NT2/D1 (cell line): ENCODE data around the gene GIT2.

Experiments
- SUZ12 ChIP-seq: IDR thresholded peaks from 2 replicates; pipeline ENCODE4 v1.6.1; 2011; ENCODE audit not compliant: insufficient read length, insufficient read depth; ENCODE audit errors: extremely low read depth
- YY1 ChIP-seq: IDR thresholded peaks from 2 replicates; pipeline ENCODE4 v1.6.1; 2011; ENCODE audit not compliant: insufficient read length, insufficient read depth

GRCh38 chr12:109893261-109893995 is 102.7 kb downstream of the GIT2 start:
- TF ChIP-seq YY1: no peak
- TF ChIP-seq SUZ12: no peak
